Left cardiac atrium (tissue), 4 donors: ENCODE measurements around the gene ZNF316. TPM values are rescaled to one million over a fixed set of nuclear protein-coding genes. Genes with fewer than 3 reads are reported as not detected.
A peak's percentile ranks its signal among the peaks of the same experiment; 100 is the strongest.
"Not testable (repeated sequence)": the region's sequence is repeated elsewhere in the genome, so short reads cannot be mapped to it uniquely, and the experiment has no call there.

Experiments
- ATAC-seq, 2 donors: fragments of 200-7000 bp; cut with Tn5 transposase; one replicate each; pipeline ENCODE4 v1.9.1; 2020; ENCODE audit warnings: mild to moderate bottlenecking in 2 of 2, moderate library complexity in 2 of 2
- DNase-seq: peaks from one replicate; pipeline ENCODE4 v3.0.0-alpha.2; 2020
- intact Hi-C, 2 donors: fragments of 100-400 bp; cut with DNase I; formaldehyde crosslinking; loops; one replicate each; pipeline versions ENCODE4 v1.14.1 to v1.15.1; 2022 to 2023
- total RNA-seq, 2 donors: library from RNA; stranded (reverse); fragmentation: NEBNext Ultra II Directional; extraction: Animal tissue kit (Norgen Biotek cat#: 25700); gene quantifications; one replicate each; pipeline ENCODE4 v1.2.1, GENCODE V29; 2021
- donor health status: DM: no; HTN: yes; CAD: no.
- donor health status: DM: no; HTN: yes; CAD: no; lungs with severe emphysema.
- donor health status: DM: yes; HTN: yes; CAD: no.
- donor health status: Dilated cardiomyopathy.

Gene ZNF316
- total RNA-seq, 2 donors from 2014 or later = 16.7 to 18.3 TPM

GRCh38 chr7:6618621-6619020, 18.5 kb upstream of the ZNF316 start:
- intact Hi-C loops = no loop called here
- DNase-seq (no peak), ATAC-seq (no peak)

GRCh38 chr7:6619961-6620360, 17.2 kb upstream of the ZNF316 start:
- ATAC-seq (no peak), DNase-seq (no peak)

GRCh38 chr7:6621195-6622133, 15.7 kb upstream of the ZNF316 start:
- intact Hi-C loops = no loop called here
- ATAC-seq (no peak), DNase-seq (no peak)

More at GRCh38 chr7:6619961-6620360, 17.2 kb upstream of the ZNF316 start:
- intact Hi-C loops = no loop called here

- ATAC-seq (no peak), DNase-seq (no peak)
- intact Hi-C loops = no loop called here
These were observed 14.9 kb upstream of the ZNF316 start for GRCh38 chr7:6622134-6622710.

GRCh38 chr7:6623589-6624245, 13.4 kb upstream of the ZNF316 start:
- intact Hi-C loops = no loop called here

GRCh38 chr7:6624246-6624611, 12.9 kb upstream of the ZNF316 start:
- ATAC-seq = no peak
- no peak for DNase-seq
- intact Hi-C loops = no loop called here

More at GRCh38 chr7:6623589-6624245, 13.4 kb upstream of the ZNF316 start:
- no peak for ATAC-seq
- no peak for DNase-seq

GRCh38 chr7:6628045-6628444, 9.1 kb upstream of the ZNF316 start:
- intact Hi-C loops = no loop called here
- no peak for DNase-seq
- ATAC-seq = no peak

GRCh38 chr7:6630007-6630849, 6.9 kb upstream of the ZNF316 start:
- no peak for DNase-seq
- intact Hi-C loops = no loop called here
- ATAC-seq = no peak

- intact Hi-C loops = no loop called here
- no peak for ATAC-seq
- DNase-seq = no peak
These were observed 5.5 kb upstream of the ZNF316 start for GRCh38 chr7:6631605-6632004.

- DNase-seq (no peak), ATAC-seq (no peak)
- intact Hi-C loops = no loop called here
These were observed 3.1 kb upstream of the ZNF316 start for GRCh38 chr7:6634021-6634420.

GRCh38 chr7:6634971-6635370, 2.1 kb upstream of the ZNF316 start:
- intact Hi-C loops, DNase-seq, ATAC-seq: not testable (repeated sequence)

- peak; percentile 34 to 38 for ATAC-seq
- intact Hi-C loops = loop anchor here in 1 of 2 donors (2.0 kb wide), 1 partner anchor 67 kb away; no protein-coding TSS in a partner anchor
These were observed 569 bp downstream of the ZNF316 start for GRCh38 chr7:6637544-6638229.

GRCh38 chr7:6639032-6639431, 1.9 kb downstream of the ZNF316 start:
- DNase-seq (no peak), ATAC-seq (no peak)
- intact Hi-C loops = loop anchor here in 1 of 2 donors (2.0 kb wide), 1 partner anchor 66 kb away; no protein-coding TSS in a partner anchor

More at GRCh38 chr7:6637544-6638229, 569 bp downstream of the ZNF316 start:
- no peak for DNase-seq

GRCh38 chr7:6639627-6640026, 2.5 kb downstream of the ZNF316 start:
- intact Hi-C loops = loop anchor here in 1 of 2 donors (2.0 kb wide), 1 partner anchor 65 kb away; no protein-coding TSS in a partner anchor
- ATAC-seq = no peak

GRCh38 chr7:6640246-6640721, 3.2 kb downstream of the ZNF316 start:
- DNase-seq = peak; percentile 67
- ATAC-seq = peak in 1 of 2 donors; percentile 51
- intact Hi-C loops = no loop called here

More at GRCh38 chr7:6639627-6640026, 2.5 kb downstream of the ZNF316 start:
- no peak for DNase-seq

GRCh38 chr7:6641305-6642035, 4.4 kb downstream of the ZNF316 start:
- intact Hi-C loops = no loop called here
- DNase-seq = no peak
- ATAC-seq = no peak

- intact Hi-C loops = no loop called here
- DNase-seq = no peak
These were observed 5.2 kb downstream of the ZNF316 start for GRCh38 chr7:6642239-6642839.

More at GRCh38 chr7:6642239-6642839, 5.2 kb downstream of the ZNF316 start:
- ATAC-seq = no peak
